Panc1 (cell line): ENCODE results near the gene ARPIN.

Experiments
- CTCF ChIP-seq: fragments of 450-650 bp; IDR thresholded peaks from 2 replicates; pipeline ENCODE4 v1.5.1; 2017; ENCODE audit warnings: mild to moderate bottlenecking
- POLR2AphosphoS5 ChIP-seq: IDR thresholded peaks from 2 replicates; pipeline ENCODE4 v1.6.1; 2012; ENCODE audit warnings: mild to moderate bottlenecking, low read depth, low read length, moderate library complexity

GRCh38 chr15:89878323-89878722 is 34.4 kb downstream of the ARPIN start:
- TF ChIP-seq CTCF (no peak), POLR2AphosphoS5 (no peak)
